ENCODE data around the gene BMPER.

Gene BMPER

GRCh38 chr7:33901199-33901598, 4.1 kb upstream of the BMPER start:
- no peak overlapping the region for H3K4me3 ChIP-seq (ENCODE audit: low read depth, low read length)
- TF ChIP-seq CTCF (IDR thresholded peaks at IDR 0.05; ENCODE audit: low read depth, low read length, missing control alignments) = no peak
- no peak for DNase-seq (ENCODE audit: low read depth)
- in situ Hi-C loops (cut with HindIII; ENCODE audit: low sequenced_read_pairs) = no loop called here

- DNase-seq (ENCODE audit: low read depth) = no peak
- in situ Hi-C loops (cut with HindIII; ENCODE audit: low sequenced_read_pairs) = no loop called here
- H3K4me3 ChIP-seq (ENCODE audit: low read depth, low read length) = no peak overlapping the region
- no peak for TF ChIP-seq CTCF (IDR thresholded peaks at IDR 0.05; ENCODE audit: low read depth, low read length, missing control alignments)
Observed at GRCh38 chr7:33901847-33902246, 3.5 kb upstream of the BMPER start.

DNA sequence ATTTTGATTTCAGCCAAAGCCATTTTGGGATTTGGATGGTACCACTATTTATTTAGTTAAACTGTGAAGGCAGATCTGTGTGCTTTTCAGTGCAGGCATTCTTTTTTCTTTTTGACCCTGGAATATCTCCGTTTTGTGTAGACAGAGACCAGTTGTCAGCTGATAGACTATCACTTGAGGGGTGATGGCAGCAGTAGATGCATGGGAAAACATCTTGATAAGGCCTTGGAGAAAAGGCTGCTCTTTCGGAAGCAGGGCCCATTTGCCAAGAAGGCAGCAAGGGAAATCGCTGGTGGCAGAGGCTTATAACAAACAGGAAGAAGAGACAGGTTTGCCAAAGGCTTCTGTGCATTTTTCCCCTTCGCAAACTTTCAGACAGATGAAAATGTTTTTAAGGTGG, 2.6 kb upstream of the BMPER start:
- no peak overlapping the region for H3K4me3 ChIP-seq (ENCODE audit: low read depth, low read length)
- in situ Hi-C loops (cut with HindIII; ENCODE audit: low sequenced_read_pairs) = no loop called here
- DNase-seq (ENCODE audit: low read depth) = no peak
- no peak for TF ChIP-seq CTCF (IDR thresholded peaks at IDR 0.05; ENCODE audit: low read depth, low read length, missing control alignments)

GRCh38 chr7:33903791-33904680, 1.3 kb upstream of the BMPER start:
- DNase-seq (ENCODE audit: low read depth) = no peak
- in situ Hi-C loops (cut with HindIII; ENCODE audit: low sequenced_read_pairs) = no loop called here
- peak; percentile 14 for TF ChIP-seq CTCF (IDR thresholded peaks at IDR 0.05; ENCODE audit: low read depth, low read length, missing control alignments)
- peak overlapping the region; percentile 51 for H3K4me3 ChIP-seq (ENCODE audit: low read depth, low read length)

DNA sequence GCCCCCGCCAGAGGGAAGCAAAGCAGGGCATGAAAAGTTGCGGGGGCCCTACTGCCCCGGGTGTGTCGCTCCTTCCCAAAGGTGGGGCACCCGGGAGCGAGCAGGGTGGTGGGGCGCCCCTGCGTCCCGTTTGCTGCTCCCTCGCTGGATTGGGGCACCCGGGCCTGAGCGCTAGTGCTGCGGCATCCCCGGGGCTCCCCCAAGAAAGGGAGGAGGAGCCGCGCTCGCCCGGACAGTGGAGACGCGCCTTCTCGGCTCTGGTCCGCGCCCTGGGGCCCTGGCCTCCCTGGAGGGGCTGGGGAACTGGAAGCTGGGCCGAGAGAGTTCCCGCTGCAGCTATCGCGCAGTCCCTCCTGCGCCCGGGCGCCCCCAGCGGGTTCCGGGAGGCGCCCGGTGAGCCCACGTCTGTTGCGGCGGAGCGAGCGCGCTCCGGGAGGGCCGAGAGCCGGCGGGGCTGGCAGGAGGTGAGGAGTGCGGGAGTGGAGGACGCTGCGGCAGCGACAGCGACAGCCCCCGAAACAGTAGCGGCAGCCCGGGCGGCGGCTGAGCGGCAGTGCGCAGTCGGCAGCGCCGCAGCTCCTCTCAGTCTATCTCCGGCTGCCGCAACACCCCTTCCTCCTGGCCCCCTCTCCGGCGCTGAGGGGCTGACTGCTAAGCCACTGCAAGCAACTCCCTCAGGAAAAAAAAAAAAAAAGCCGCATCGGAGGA, 504 bp upstream of the BMPER start:
- TF ChIP-seq CTCF (IDR thresholded peaks at IDR 0.05; ENCODE audit: low read depth, low read length, missing control alignments) = peak; percentile 19
- no peak for DNase-seq (ENCODE audit: low read depth)
- peak overlapping the region; percentile 51 for H3K4me3 ChIP-seq (ENCODE audit: low read depth, low read length)
- in situ Hi-C loops (cut with HindIII; ENCODE audit: low sequenced_read_pairs) = no loop called here

GRCh38 chr7:33906697-33907096, 1.4 kb downstream of the BMPER start:
- no peak overlapping the region for H3K4me3 ChIP-seq (ENCODE audit: low read depth, low read length)

More at GRCh38 chr7:33906697-33907096, 1.4 kb downstream of the BMPER start:
- DNase-seq (ENCODE audit: low read depth) = no peak
- in situ Hi-C loops (cut with HindIII; ENCODE audit: low sequenced_read_pairs) = no loop called here
- TF ChIP-seq CTCF (IDR thresholded peaks at IDR 0.05; ENCODE audit: low read depth, low read length, missing control alignments) = no peak

All from astrocyte of the cerebellum (primary cell).